ENCODE results near the gene N4BP2L1.
"Not testable (repeated sequence)": the region's sequence is repeated elsewhere in the genome, so short reads cannot be mapped to it uniquely, and the experiment has no call there.

Gene N4BP2L1

DNA sequence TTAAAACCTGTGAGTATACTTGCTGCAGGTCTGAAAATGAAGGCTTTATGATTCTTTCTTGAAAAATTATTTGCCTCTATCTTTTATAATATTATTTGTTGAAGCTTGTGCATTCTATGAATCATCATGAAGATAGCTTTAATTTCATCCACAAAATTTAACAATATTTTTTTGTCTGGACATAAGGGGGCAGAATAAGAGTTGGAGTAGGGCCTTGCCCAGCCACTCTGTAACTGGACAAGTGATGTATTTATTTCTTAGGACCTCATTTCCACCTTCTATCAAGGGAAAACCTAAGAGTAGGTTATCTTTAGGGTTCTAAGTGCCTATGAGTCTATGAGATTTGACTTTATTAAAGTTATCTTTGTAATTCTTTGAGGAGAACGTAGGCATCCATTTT, 49.9 kb downstream of the N4BP2L1 start:
- TF ChIP-seq, protein P1, sequence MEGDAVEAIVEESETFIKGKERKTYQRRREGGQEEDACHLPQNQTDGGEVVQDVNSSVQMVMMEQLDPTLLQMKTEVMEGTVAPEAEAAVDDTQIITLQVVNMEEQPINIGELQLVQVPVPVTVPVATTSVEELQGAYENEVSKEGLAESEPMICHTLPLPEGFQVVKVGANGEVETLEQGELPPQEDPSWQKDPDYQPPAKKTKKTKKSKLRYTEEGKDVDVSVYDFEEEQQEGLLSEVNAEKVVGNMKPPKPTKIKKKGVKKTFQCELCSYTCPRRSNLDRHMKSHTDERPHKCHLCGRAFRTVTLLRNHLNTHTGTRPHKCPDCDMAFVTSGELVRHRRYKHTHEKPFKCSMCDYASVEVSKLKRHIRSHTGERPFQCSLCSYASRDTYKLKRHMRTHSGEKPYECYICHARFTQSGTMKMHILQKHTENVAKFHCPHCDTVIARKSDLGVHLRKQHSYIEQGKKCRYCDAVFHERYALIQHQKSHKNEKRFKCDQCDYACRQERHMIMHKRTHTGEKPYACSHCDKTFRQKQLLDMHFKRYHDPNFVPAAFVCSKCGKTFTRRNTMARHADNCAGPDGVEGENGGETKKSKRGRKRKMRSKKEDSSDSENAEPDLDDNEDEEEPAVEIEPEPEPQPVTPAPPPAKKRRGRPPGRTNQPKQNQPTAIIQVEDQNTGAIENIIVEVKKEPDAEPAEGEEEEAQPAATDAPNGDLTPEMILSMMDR (conservative IDR thresholded peaks at IDR 0.05; ENCODE audit: low read depth, low read length): no peak
- no peak for DNase-seq (ENCODE audit: low read depth)
- H3K4me3 ChIP-seq (ENCODE audit: low read length): no peak overlapping the region

DNA sequence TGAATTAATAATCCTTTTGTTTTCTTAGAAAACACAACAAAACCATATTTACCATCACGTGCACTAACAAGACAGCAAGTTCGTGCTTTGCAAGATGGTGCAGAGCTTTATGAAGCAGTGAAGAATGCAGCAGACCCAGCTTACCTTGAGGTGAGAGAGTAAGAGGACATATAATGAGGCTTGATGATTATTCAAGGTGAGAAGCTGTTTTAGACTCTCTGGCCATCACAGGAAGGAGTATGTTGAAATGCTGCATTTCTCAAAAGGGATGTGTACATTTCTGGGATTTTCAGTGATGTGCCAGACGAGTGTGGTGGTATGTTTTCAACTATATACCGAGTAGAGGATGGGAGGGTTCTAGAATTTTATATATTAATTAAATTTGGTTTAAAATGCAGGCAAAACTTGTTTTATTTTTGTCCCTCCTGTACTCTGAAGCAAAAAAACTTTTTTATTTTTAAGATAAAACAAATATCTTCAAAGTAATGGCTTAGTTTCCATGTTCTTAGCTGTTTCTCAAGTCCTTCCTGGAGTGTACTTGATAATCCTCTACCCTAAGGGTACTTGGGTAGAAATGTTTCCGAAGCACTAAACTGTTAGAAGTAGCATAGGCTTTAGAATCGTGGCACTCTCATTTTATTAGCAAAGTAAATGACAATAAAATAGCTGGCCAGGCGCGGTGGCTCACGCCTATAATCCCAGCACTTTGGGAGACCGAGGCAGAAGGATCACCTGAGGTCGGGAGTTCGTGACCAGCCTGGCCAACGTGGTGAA, 51.1 kb downstream of the N4BP2L1 start:
- TF ChIP-seq, protein P1 (conservative IDR thresholded peaks at IDR 0.05; ENCODE audit: low read depth, low read length): no peak
- no peak overlapping the region for H3K4me3 ChIP-seq (ENCODE audit: low read length)
- no peak for DNase-seq (ENCODE audit: low read depth)

DNA sequence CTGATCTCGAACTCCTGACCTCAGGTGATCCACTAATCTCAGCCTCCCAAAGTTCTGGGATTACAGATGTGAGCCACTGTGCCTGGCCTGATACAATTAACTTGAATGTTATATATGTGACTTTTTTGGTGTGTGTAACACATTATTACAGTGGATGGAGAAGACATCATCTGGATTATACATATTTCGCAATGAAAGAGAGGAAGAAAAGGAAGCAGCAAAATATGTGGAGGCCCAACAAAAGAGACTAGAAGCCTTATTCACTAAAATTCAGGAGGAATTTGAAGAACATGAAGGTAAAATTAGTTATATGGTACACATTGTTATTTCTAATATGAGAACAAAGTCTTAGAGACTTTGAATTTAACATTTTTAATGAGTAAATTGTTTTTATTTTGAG, 57.1 kb downstream of the N4BP2L1 start:
- no peak overlapping the region for H3K4me3 ChIP-seq (ENCODE audit: low read length)
- TF ChIP-seq, protein P1 (conservative IDR thresholded peaks at IDR 0.05; ENCODE audit: low read depth, low read length): no peak
- DNase-seq (ENCODE audit: low read depth): no peak

DNA sequence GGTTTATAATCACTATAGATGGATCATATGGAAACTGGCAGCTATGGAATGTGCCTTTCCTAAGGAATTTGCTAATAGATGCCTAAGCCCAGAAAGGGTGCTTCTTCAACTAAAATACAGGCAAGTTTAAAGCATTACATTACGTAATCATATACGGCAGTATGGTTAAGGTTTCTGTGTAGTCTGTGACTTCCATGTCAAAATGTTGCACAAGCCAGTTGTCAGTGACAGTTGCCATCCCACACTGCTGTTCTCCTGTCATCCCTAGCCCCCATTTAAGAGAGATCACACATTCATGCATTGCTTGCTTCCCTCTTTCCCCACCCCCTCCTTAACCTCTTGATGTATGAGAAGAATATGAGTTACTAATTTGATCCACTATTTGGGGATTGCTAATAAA, 65.4 kb downstream of the N4BP2L1 start:
- H3K4me3 ChIP-seq (ENCODE audit: low read length): no peak overlapping the region
- TF ChIP-seq, protein P1 (conservative IDR thresholded peaks at IDR 0.05; ENCODE audit: low read depth, low read length): no peak
- no peak for DNase-seq (ENCODE audit: low read depth)

DNA sequence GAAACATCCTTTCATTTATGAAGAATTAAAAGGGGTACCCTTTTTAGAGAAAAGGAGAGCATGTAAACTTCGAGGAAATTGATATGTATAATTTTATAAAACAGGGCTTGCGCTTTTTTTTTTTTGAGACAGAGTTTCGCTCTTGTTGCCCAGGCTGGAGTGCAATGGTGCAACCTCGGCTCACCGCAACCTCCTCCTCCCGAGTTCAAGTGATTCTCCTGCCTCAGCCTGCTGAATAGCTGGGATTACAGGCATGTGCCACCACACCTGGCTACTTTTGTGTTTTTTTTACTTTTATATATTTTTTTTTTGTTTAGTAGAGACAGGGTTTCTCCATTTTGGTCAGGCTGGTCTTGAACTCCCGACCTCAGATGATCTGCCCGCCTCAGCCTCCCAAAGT, 72.0 kb downstream of the N4BP2L1 start:
- not testable (repeated sequence) for H3K4me3 ChIP-seq (ENCODE audit: low read length); DNase-seq (ENCODE audit: low read depth)

DNA sequence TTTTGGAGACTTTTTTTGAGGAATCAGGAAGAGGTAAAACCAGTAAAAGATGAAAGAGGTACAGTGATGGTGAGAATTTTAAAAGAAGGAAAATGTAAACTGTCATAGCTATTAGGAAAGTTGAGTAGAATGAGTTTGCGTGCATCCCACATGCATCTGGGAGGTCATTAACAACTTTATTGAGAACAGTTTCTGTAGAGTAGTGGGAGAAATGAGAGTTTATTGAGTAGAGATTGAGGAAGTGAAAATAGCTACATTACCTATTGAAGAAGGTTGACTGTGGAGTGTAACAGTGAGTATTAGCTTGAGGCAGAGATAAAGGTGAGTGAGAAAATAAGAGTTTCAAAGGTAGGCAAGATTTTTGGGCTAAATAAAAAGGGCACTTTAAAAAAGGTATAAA, 73.9 kb downstream of the N4BP2L1 start:
- DNase-seq (ENCODE audit: low read depth): no peak
- H3K4me3 ChIP-seq (ENCODE audit: low read length): no peak overlapping the region
- TF ChIP-seq, protein P1 (conservative IDR thresholded peaks at IDR 0.05; ENCODE audit: low read depth, low read length): no peak

DNA sequence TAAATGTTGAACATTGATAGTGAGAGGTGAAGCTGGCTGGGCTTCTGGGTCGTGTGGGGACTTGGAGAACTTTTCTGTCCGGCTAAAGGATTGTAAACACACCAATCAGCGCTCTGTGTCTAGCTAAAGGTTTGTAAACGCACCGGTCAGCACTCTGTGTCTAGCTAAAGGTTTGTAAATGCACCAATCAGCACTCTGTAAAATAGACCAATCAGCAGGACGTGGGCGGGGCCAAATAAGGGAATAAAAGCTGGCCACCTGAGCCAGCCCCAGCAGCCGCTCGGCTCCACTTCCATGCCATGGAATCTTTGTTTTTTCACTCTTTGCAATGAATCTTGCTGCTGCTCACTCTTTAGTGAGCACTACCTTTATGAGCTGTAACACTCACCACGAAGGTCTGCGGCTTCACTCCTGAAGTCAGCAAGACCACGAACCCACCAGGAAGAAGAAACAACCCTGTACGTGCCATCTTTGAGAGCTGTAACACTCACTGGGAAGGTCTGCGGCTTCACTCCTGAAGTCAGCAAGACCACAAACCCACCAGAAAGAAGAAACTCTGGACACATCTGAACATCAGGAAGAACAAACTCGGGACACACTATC, 77.0 kb downstream of the N4BP2L1 start:
- H3K4me3 ChIP-seq (ENCODE audit: low read length); DNase-seq (ENCODE audit: low read depth): not testable (repeated sequence)
